ENCODE data around the gene C18orf32.
"Not testable (repeated sequence)": the region's sequence is repeated elsewhere in the genome, so short reads cannot be mapped to it uniquely, and the experiment has no call there.

Gene C18orf32

DNA sequence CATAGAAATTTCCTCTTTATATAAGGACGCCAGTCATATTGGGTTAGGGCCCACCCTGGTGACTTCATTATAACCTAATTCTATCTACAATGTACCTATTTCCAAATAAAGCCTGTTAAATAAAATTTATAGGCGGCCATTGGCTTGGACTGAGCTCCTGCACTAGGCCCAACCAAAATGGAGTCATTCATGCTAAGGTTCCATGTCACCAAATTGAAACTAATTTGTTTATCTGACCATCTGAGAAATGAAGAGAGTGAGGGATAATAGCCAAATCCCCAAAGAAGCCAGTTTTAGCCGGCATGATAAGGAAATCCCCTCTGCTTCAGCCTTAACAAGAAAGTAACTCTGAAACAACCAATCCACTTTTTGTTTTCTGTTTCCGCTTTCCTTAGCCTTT, 19.4 kb downstream of the C18orf32 start:
- H3K27ac ChIP-seq (ENCODE audit: low read length): no peak overlapping the region
- H3K36me3 ChIP-seq (ENCODE audit: control insufficient read depth in 2 of 2, insufficient read depth in 2 of 2, low read length in 2 of 2): no peaks in the 10 kb centered on the region
- no peak overlapping the region for H3K9ac ChIP-seq (ENCODE audit: low read length in 2 of 2)
- no peaks in the 10 kb centered on the region for H3K9me3 ChIP-seq (ENCODE audit: control insufficient read depth in 2 of 2, low read length in 2 of 2)
- H3K27me3 ChIP-seq (ENCODE audit: control insufficient read depth in 1 of 2, insufficient read depth in 2 of 2, low read length in 2 of 2): peaks cover 0 to 4% of the 10 kb centered on the region in 2 donors
- no peaks in the 10 kb centered on the region for H3K4me1 ChIP-seq (ENCODE audit: control insufficient read depth, insufficient read depth, low read length)
- H3K4me3 ChIP-seq (ENCODE audit: low read length in 2 of 2): no peak overlapping the region

- no peaks in the 10 kb centered on the region for H3K36me3 ChIP-seq (ENCODE audit: control insufficient read depth in 2 of 2, insufficient read depth in 2 of 2, low read length in 2 of 2)
- H3K27me3 ChIP-seq (ENCODE audit: control insufficient read depth in 1 of 2, insufficient read depth in 2 of 2, low read length in 2 of 2): peaks cover 0 to 4% of the 10 kb centered on the region in 2 donors
- H3K4me1 ChIP-seq (ENCODE audit: control insufficient read depth, insufficient read depth, low read length): no peaks in the 10 kb centered on the region
- no peaks in the 10 kb centered on the region for H3K9me3 ChIP-seq (ENCODE audit: control insufficient read depth in 2 of 2, low read length in 2 of 2)
- no peak overlapping the region for H3K4me3 ChIP-seq (ENCODE audit: low read length in 2 of 2)
- H3K27ac ChIP-seq (ENCODE audit: low read length): no peak overlapping the region
- H3K9ac ChIP-seq (ENCODE audit: low read length in 2 of 2): no peak overlapping the region
These were observed 19.9 kb downstream of the C18orf32 start for GRCh38 chr18:49467019-49467563.

DNA sequence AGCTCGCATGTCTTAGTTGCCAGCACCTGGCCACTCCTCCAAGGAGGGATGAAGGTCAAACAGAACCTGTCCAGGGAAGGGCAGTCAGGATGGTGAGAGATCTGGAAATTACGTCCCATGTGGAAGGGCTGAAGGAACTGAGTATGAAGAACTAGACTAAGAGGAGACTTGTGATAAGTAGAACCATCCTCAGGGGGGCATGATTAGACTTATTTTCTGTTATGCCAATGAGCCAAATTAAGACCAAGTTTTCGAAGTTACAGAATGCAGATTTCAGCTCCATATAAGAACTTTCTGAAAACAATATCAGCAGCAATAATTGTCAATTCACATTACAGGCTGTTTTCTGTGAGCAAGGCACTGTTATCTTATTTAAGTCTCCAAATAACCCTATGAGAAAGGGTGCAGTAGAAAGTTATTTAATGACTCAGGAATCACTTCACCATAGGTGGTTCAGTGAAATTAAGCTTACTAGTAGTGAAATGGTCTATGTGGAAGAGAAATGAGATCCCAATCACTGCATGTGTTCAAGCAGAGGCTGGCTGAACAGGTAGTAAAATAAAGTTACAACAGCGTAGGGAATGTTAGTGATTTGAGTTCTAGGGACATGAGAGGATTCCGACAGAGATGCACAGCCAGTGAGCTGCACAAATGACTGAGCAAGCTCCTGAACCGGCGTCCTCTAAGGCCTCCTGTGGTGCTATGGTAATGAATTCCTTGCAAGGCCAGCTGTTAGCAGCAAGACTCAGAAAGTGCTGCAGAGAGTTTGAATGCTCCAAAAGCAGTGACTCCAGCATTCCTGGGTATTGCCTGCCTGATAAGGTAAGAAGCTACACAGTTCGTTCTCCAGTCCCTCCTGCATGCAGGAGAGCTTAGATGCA, 22.1 kb downstream of the C18orf32 start:
- Histone ChIP-seq H3K36me3 (ENCODE audit: control insufficient read depth in 2 of 2, insufficient read depth in 2 of 2, low read length in 2 of 2) (no peaks in the 10 kb centered on the region), H3K9me3 (ENCODE audit: control insufficient read depth in 2 of 2, low read length in 2 of 2) (no peaks in the 10 kb centered on the region), H3K4me3 (ENCODE audit: low read length in 2 of 2) (no peak overlapping the region), H3K27ac (ENCODE audit: low read length) (no peak overlapping the region), H3K9ac (ENCODE audit: low read length in 2 of 2) (no peak overlapping the region), H3K4me1 (ENCODE audit: control insufficient read depth, insufficient read depth, low read length) (peaks cover 4% of the 10 kb centered on the region), H3K27me3 (ENCODE audit: control insufficient read depth in 1 of 2, insufficient read depth in 2 of 2, low read length in 2 of 2) (peaks cover 0 to 4% of the 10 kb centered on the region in 2 donors)

DNA sequence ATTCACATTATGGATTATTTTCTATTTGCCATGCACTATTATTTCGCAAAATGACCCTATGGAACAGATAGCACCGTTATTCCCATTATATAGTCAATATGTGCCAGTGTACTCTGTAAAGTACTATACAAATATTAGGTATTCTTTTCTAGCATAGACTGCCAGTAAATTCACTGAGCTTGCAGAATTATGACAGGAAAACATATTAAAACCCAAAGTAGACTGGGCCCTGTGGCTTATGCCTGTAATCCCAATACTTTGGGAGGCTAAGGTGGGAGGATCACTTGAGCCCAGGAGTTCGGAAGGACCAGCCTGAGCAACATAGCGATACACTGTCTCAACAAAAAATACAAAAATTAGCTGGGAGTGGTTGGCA, 25.4 kb downstream of the C18orf32 start:
- no peak overlapping the region for H3K4me3 ChIP-seq (ENCODE audit: low read length in 2 of 2)
- no peak overlapping the region for H3K27ac ChIP-seq (ENCODE audit: low read length)
- no peaks in the 10 kb centered on the region for H3K9me3 ChIP-seq (ENCODE audit: control insufficient read depth in 2 of 2, low read length in 2 of 2)

DNA sequence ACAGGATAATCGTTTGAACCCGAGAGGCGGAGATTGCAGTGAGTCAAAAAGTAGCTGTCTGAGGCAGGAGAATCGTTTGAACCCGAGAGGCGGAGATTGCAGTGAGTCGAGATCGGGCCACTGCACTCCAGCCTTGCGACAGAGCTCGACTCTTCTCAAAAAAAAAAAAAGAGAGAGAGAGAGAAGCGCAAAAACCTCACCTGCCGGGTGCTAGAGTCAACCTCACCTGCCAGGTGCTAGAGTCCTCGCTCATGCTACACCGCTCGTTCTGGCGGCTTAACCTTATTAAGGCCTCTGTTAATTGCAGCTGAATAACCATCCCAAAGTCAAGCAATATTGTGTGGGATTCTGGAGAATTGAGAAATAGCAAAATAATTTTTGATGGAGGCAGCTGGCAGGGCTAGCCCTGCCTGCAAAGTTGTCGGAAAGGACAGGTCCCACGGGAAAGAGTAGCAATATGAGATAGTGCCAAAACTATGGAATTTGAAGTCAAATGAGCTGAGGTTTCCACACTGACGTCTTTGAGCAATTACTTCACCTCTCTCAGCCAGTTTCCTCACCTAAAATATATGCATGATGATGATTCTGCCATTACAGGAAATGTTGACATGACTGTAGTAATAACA, 25.9 kb downstream of the C18orf32 start:
- Histone ChIP-seq H3K27me3 (ENCODE audit: control insufficient read depth in 1 of 2, insufficient read depth in 2 of 2, low read length in 2 of 2) (no peaks in the 10 kb centered on the region), H3K27ac (ENCODE audit: low read length) (peak overlapping the region; percentile 74), H3K4me3 (ENCODE audit: low read length in 2 of 2) (peak overlapping the region; percentile 77 to 93), H3K4me1 (ENCODE audit: control insufficient read depth, insufficient read depth, low read length) (peaks cover 14% of the 10 kb centered on the region), H3K9me3 (ENCODE audit: control insufficient read depth in 2 of 2, low read length in 2 of 2) (no peaks in the 10 kb centered on the region), H3K9ac (ENCODE audit: low read length in 2 of 2) (peak overlapping the region; percentile 55 to 83), H3K36me3 (ENCODE audit: control insufficient read depth in 2 of 2, insufficient read depth in 2 of 2, low read length in 2 of 2) (no peaks in the 10 kb centered on the region)

More for the DNA sequence above, 25.4 kb downstream of the C18orf32 start:
- no peak overlapping the region for H3K9ac ChIP-seq (ENCODE audit: low read length in 2 of 2)
- no peaks in the 10 kb centered on the region for H3K36me3 ChIP-seq (ENCODE audit: control insufficient read depth in 2 of 2, insufficient read depth in 2 of 2, low read length in 2 of 2)
- H3K4me1 ChIP-seq (ENCODE audit: control insufficient read depth, insufficient read depth, low read length): peaks cover 14% of the 10 kb centered on the region
- H3K27me3 ChIP-seq (ENCODE audit: control insufficient read depth in 1 of 2, insufficient read depth in 2 of 2, low read length in 2 of 2): no peaks in the 10 kb centered on the region

DNA sequence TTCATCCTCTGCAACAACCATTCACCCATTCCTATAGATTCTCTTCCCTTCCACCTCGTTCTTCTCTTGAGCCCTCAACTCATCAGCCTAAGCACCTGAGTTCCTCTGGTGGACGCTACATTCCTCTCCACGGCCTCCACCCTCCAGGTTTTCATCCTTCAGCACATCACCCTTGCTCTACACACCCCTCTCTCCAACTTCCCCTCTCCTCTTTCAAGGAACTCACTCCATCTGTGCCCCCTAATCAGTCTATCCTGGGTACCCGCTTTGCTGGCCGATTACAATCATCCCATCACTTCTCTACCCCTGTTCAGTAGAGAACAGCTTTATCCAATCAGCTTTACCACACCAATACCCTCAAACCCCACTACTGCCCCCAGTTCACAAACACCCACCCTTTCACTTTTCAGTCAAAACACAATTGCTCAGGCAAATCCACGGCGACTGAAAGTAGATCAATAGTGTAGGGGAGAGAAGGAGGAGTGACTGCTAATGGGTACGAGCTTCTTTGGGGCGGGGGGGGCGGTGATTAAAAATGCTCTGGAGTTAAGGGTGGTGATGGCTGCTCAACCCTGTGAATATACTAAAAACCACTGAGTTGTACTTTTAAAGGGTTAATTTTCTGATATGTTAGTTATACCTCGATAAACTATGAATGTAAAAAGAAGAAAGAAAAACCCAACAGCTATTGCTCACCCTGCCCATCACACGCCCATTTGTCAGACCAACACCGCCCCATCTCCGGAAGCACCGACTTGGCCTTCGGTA, 27.4 kb downstream of the C18orf32 start:
- H3K9ac ChIP-seq (ENCODE audit: low read length in 2 of 2): peak overlapping the region; percentile 81 to 83
- peak overlapping the region; percentile 77 to 93 for H3K4me3 ChIP-seq (ENCODE audit: low read length in 2 of 2)
- H3K36me3 ChIP-seq (ENCODE audit: control insufficient read depth in 2 of 2, insufficient read depth in 2 of 2, low read length in 2 of 2): no peaks in the 10 kb centered on the region
- peak overlapping the region; percentile 74 for H3K27ac ChIP-seq (ENCODE audit: low read length)
- H3K9me3 ChIP-seq (ENCODE audit: control insufficient read depth in 2 of 2, low read length in 2 of 2): no peaks in the 10 kb centered on the region
- H3K27me3 ChIP-seq (ENCODE audit: control insufficient read depth in 1 of 2, insufficient read depth in 2 of 2, low read length in 2 of 2): no peaks in the 10 kb centered on the region
- H3K4me1 ChIP-seq (ENCODE audit: control insufficient read depth, insufficient read depth, low read length): peaks cover 14% of the 10 kb centered on the region

DNA sequence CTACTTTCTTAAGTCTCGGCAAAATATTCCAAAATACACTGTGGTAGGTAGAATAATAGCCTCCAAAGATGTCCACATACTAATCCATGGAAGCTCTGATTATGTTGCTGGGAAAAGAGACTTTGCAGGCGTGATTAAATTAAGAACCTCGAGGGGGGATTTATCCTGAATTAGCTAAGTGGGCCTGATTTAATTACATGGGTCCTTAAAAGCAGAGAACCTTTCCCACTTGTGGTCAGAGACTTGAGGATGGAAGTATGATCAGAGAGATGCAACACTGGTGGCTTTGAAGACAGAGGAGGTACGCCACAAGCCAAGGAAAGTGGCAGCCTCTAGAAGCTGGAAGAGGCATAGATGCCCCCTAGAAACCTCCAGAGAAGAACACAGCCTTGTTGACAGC, 29.4 kb downstream of the C18orf32 start:
- Histone ChIP-seq H3K4me3 (ENCODE audit: low read length in 2 of 2) (no peak overlapping the region), H3K9me3 (ENCODE audit: control insufficient read depth in 2 of 2, low read length in 2 of 2) (no peaks in the 10 kb centered on the region), H3K9ac (ENCODE audit: low read length in 2 of 2) (no peak overlapping the region), H3K27ac (ENCODE audit: low read length) (no peak overlapping the region), H3K27me3 (ENCODE audit: control insufficient read depth in 1 of 2, insufficient read depth in 2 of 2, low read length in 2 of 2) (no peaks in the 10 kb centered on the region), H3K4me1 (ENCODE audit: control insufficient read depth, insufficient read depth, low read length) (peaks cover 14% of the 10 kb centered on the region), H3K36me3 (ENCODE audit: control insufficient read depth in 2 of 2, insufficient read depth in 2 of 2, low read length in 2 of 2) (peaks cover 0 to 2% of the 10 kb centered on the region in 2 donors)

DNA sequence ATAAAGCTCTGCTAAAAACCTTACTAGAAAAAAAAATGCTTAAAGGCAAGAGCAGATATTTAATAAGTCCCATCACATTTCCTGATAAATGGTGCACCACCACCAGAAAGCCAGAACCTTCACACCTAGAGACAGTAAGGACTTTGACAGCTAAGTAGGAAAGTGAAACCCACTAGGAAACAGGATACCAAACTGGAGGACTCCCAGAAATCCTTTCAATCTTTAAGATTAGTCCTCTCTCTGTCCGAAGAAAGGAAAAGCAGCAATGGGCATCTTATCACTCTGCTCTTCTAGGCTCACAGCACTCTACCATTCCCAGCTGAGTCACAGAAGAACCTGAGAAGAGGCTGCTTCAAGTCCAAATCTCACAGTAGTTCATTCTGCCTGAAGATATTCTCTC, 30.2 kb downstream of the C18orf32 start:
- H3K27me3 ChIP-seq (ENCODE audit: control insufficient read depth in 1 of 2, insufficient read depth in 2 of 2, low read length in 2 of 2): no peaks in the 10 kb centered on the region
- no peaks in the 10 kb centered on the region for H3K9me3 ChIP-seq (ENCODE audit: control insufficient read depth in 2 of 2, low read length in 2 of 2)
- no peak overlapping the region for H3K9ac ChIP-seq (ENCODE audit: low read length in 2 of 2)
- no peak overlapping the region for H3K4me3 ChIP-seq (ENCODE audit: low read length in 2 of 2)
- H3K4me1 ChIP-seq (ENCODE audit: control insufficient read depth, insufficient read depth, low read length): peaks cover 14% of the 10 kb centered on the region
- H3K36me3 ChIP-seq (ENCODE audit: control insufficient read depth in 2 of 2, insufficient read depth in 2 of 2, low read length in 2 of 2): peaks cover 2% of the 10 kb centered on the region in 2 donors
- no peak overlapping the region for H3K27ac ChIP-seq (ENCODE audit: low read length)

DNA sequence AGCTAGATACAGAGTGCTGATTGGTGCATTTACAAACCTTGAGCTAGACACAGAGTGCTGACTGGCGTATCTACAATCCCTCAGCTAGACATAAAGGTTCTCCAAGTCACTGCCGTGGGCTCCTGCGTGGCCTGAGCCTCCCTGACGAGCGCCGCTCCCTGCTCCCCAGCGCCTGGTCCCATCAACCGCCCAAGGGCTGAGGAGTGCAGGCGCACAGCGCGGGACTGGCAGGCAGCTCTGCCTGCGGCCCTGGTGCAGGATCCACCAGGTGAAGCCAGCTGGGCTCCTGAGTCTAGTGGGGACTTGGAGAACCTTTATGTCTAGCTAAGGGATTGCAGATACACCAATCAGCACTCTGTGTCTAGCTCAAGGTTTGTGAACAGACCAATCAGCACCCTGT, 34.5 kb downstream of the C18orf32 start:
- H3K4me3 ChIP-seq (ENCODE audit: low read length in 2 of 2); H3K4me1 ChIP-seq (ENCODE audit: control insufficient read depth, insufficient read depth, low read length); H3K9ac ChIP-seq (ENCODE audit: low read length in 2 of 2); H3K27me3 ChIP-seq (ENCODE audit: control insufficient read depth in 1 of 2, insufficient read depth in 2 of 2, low read length in 2 of 2); H3K36me3 ChIP-seq (ENCODE audit: control insufficient read depth in 2 of 2, insufficient read depth in 2 of 2, low read length in 2 of 2); H3K9me3 ChIP-seq (ENCODE audit: control insufficient read depth in 2 of 2, low read length in 2 of 2); H3K27ac ChIP-seq (ENCODE audit: low read length): not testable (repeated sequence)

DNA sequence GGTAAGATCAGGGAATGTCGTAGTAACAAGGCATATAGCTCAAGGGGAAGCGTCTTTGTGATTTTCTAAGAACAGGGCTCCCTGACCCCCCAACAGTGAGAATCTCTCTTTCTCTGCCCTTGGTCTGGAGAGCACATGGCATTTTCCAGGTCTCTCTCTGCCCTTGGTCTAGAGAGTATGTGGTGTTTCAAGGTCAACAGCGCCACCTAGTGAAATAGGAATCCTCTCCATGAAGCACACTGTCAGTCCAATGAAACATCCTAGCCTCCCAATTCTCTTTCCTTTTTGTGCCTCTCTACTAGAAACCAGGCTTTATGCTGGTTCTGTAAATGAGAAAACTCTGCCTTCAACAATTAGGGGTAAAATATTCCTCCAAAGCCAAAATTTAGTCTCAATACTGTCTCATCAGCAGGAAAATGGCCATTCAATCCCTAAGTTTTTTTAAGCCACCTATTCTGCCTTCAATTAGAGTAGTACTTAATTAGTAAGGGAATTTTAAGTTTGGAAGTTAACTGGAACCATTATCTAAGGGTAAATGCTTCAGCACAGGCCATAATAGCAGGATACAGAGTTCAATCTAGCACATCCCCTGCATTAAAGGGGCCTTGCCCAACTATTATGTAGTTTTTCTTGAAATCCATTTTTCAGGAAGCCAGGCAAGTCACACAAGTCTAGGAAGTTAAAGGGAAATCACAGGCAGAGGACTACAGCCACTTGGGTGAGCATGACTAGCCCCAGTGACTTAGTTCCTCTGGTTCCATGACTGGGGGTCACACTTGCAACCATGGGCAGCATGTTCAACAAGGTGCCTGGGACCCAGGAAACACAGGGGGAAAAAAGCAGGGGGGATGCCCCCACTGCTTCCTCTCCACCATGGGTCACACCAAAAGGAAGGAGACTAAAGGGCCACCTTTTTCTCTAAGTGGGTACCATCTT, 39.0 kb downstream of the C18orf32 start:
- Histone ChIP-seq H3K4me3 (ENCODE audit: low read length in 2 of 2) (no peak overlapping the region), H3K27me3 (ENCODE audit: control insufficient read depth in 1 of 2, insufficient read depth in 2 of 2, low read length in 2 of 2) (no peaks in the 10 kb centered on the region)

More for the DNA sequence above, 39.0 kb downstream of the C18orf32 start:
- no peak overlapping the region for H3K27ac ChIP-seq (ENCODE audit: low read length)
- H3K9ac ChIP-seq (ENCODE audit: low read length in 2 of 2): no peak overlapping the region
- no peaks in the 10 kb centered on the region for H3K4me1 ChIP-seq (ENCODE audit: control insufficient read depth, insufficient read depth, low read length)
- peaks cover 0 to 7% of the 10 kb centered on the region in 2 donors for H3K9me3 ChIP-seq (ENCODE audit: control insufficient read depth in 2 of 2, low read length in 2 of 2)
- peaks cover 0 to 2% of the 10 kb centered on the region in 2 donors for H3K36me3 ChIP-seq (ENCODE audit: control insufficient read depth in 2 of 2, insufficient read depth in 2 of 2, low read length in 2 of 2)
